IPS-20b (cell line): ENCODE data around the gene SEMA6A.

Experiments
- H3K27ac ChIP-seq: one replicate; pipeline ENCODE4 v1.5.1; 2013; ENCODE audit warnings: low read length
- H3K27me3 ChIP-seq: 2 replicates; pipeline ENCODE4 v1.6.1; 2013; ENCODE audit warnings: mild to moderate bottlenecking, low read length, inconsistent platforms; ENCODE audit not compliant: insufficient read depth
- H3K36me3 ChIP-seq: 2 replicates; pipeline ENCODE4 v1.6.1; 2013; ENCODE audit warnings: low read depth, mild to moderate bottlenecking, inconsistent platforms, low read length, moderate library complexity; ENCODE audit not compliant: insufficient read depth
- H3K4me1 ChIP-seq: 2 replicates; pipeline ENCODE4 v1.6.1; 2013; ENCODE audit warnings: mild to moderate bottlenecking, control low read depth, inconsistent platforms, low read length, moderate library complexity; ENCODE audit not compliant: insufficient read depth
- H3K4me3 ChIP-seq: 2 replicates; pipeline ENCODE4 v1.5.1; 2013; ENCODE audit warnings: mild to moderate bottlenecking, low read length, inconsistent platforms
- H3K9ac ChIP-seq: 2 replicates; pipeline ENCODE4 v1.6.1; 2013; ENCODE audit warnings: low read depth, mild to moderate bottlenecking, inconsistent platforms, low read length, moderate library complexity
- H3K9me3 ChIP-seq: 2 replicates; pipeline ENCODE4 v1.6.1; 2013; ENCODE audit warnings: mild to moderate bottlenecking, low read depth, low read length, inconsistent platforms; ENCODE audit not compliant: insufficient read depth

SEMA6A gene

DNA sequence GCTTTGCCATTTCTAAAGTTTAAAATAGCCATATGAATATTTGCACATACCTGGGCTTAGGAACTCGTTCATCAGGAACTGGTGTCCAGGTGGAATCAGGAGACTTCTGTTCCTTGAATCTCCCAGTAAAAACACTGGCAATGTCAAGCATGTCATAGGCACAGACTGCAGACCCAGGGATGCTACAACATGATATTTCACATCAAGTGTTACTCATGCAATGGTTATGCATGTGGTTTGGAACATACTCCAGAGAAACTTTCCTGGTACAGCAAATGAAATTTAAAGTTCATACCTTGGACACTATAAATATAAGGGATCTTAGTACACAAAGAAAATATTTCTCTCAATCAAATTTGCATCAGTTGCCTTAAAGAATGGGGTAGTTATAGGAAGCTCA lies 92.2 kb downstream of the SEMA6A start:
- Histone ChIP-seq H3K4me1 (no peaks in the 10 kb centered on the region), H3K9ac (no peak overlapping the region), H3K4me3 (no peak overlapping the region), H3K27ac (no peak overlapping the region), H3K27me3 (no peaks in the 10 kb centered on the region), H3K36me3 (peaks cover 100% of the 10 kb centered on the region), H3K9me3 (no peaks in the 10 kb centered on the region)

DNA sequence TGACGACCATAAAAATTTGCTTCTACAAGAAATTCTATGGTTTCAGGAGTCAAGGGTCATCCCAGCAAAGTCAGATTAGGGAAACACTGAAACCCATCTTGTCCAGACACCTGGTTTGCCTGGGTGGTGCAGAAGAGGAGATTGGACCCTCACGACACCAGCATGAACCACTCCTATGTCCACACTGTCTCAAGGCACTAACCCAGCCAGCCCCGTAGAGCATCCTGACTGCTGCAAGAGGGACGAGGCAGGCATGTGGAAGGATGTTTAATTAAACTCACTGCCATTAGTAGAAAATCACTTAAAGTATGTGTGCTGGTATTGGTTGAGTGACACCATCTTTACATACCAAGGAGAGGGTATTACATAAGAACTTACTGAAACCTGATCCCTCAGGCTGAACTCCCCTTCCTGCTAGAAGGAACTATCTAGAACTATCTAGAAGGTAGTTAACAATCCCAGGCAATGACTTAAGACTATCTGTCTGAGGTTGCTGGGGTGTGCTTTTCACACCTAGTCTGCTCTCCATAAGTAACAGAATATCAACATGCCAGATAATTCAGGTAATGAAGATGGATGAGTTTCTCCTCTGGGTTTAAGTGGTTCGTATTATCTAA lies 93.6 kb downstream of the SEMA6A start:
- H3K36me3 ChIP-seq = peaks cover 100% of the 10 kb centered on the region
- no peak overlapping the region for H3K4me3 ChIP-seq
- H3K9me3 ChIP-seq = no peaks in the 10 kb centered on the region
- no peak overlapping the region for H3K27ac ChIP-seq
- no peak overlapping the region for H3K9ac ChIP-seq
- no peaks in the 10 kb centered on the region for H3K27me3 ChIP-seq
- no peaks in the 10 kb centered on the region for H3K4me1 ChIP-seq

DNA sequence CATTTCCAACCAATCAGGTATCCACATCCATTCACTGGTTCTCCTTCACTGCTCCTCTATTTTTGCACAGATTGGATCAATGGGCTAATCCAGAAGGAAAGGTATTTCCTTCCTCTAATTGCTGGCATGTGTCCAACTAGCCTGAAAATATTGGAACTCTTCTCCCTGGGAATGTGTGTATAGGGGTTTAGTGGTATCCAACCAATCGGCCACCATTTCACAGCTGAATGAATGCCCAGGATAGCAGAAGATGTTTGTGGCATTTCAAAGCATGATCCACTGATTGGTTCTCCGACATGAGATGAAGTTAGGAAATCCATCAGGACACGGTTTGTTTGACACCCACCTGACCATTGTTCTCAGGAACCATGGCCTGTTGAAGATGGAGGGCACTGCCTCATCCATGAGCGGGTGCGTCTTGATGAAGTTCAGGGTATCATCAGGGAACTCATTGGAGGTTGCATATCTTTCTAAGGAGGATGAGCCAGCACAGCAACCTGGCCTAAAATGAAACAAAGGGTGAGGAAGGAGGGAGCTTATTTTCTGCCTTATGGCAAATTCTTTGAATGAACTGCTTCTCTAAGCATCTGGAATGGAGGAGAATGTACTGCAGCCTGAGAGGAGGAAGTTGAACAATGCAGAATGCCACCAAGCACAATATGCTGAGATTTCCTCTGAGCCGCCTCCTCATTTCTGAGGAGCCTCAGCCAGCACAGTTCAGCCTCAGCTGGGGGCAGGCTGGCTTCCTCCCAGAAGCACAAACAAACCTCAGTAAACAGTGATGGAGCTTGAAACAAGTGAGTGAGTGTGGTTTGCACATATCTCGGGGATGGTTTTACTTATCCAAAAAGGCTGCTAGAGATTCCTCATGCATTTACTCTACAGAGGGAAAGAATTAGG lies 94.6 kb downstream of the SEMA6A start:
- Histone ChIP-seq H3K4me1 (no peaks in the 10 kb centered on the region), H3K9me3 (no peaks in the 10 kb centered on the region), H3K9ac (no peak overlapping the region), H3K27me3 (no peaks in the 10 kb centered on the region), H3K4me3 (no peak overlapping the region), H3K36me3 (peaks cover 100% of the 10 kb centered on the region), H3K27ac (no peak overlapping the region)

DNA sequence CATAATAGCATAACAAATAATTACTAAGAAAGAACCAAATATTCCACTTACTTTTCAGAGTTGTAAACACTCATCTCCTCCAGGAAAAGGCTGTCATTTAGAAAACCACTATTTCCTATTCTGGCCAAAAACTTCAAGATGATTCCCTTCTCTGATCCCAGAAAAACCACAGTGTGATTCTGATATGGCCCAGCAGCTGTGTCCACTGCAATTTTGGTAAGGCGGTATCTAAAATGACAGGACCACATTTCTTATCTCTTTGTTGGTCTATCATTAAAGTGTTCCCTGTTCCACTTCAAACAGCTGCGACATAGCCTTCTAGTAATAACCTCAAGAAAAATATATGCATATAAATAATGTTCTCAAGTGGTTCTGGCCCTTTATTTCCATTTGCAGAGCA lies 96.1 kb downstream of the SEMA6A start:
- Histone ChIP-seq H3K27me3 (no peaks in the 10 kb centered on the region), H3K9me3 (no peaks in the 10 kb centered on the region), H3K4me1 (no peaks in the 10 kb centered on the region), H3K27ac (no peak overlapping the region), H3K9ac (no peak overlapping the region), H3K36me3 (peaks cover 100% of the 10 kb centered on the region), H3K4me3 (no peak overlapping the region)

DNA sequence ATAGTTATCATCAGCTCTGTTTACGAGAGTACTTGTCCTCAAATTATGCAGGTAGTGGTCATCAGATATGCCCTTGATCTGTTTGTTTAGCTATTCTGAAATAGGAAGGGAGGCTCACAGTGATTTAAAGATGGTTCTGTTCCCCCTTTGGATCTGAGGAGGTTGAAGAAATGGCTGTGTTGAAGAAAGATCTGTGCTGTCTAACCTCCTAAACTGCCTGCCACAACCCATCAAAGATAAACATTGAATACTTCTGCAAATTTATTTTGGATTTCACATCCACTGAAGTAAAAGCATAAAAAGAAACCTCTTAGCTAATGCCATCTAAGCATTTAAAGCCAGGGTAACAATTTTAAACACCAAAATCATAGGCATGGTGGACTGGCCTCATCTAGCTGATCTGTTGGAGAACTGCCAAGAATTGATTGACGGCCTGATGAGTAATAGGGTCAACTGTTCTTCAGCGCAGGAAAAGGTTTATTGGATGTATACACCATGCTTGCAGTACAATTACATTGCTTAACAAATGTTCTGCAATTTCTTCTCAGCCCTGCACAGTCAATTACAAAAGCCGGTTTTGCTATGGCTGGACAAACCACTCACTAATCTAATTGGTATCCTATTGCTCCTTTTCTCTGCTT lies 97.6 kb downstream of the SEMA6A start:
- Histone ChIP-seq H3K27ac (no peak overlapping the region), H3K27me3 (no peaks in the 10 kb centered on the region), H3K4me3 (no peak overlapping the region), H3K4me1 (no peaks in the 10 kb centered on the region), H3K9me3 (no peaks in the 10 kb centered on the region), H3K36me3 (peaks cover 100% of the 10 kb centered on the region), H3K9ac (no peak overlapping the region)

DNA sequence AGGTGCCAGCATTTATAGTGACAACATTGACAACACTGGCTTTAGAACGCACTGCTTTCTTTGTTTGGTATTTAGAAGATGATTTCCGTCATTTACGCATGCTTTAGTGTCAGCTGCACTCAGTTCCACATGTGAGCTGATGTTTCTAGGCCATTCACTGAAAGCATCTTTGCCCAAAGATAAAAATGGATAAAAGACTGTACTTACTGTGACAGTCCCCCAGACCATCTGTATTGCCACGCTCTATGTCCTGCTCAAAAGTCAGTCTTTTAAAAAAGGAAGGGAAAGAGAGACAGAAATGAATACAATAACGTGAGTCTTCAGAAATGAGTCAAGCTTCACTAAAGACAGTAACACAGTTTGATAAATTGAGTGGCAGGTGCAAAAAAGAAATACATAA lies 99.3 kb downstream of the SEMA6A start:
- H3K9me3 ChIP-seq = no peaks in the 10 kb centered on the region
- no peaks in the 10 kb centered on the region for H3K4me1 ChIP-seq
- peaks cover 100% of the 10 kb centered on the region for H3K36me3 ChIP-seq
- H3K27me3 ChIP-seq = no peaks in the 10 kb centered on the region
- H3K27ac ChIP-seq = no peak overlapping the region
- H3K9ac ChIP-seq = no peak overlapping the region
- H3K4me3 ChIP-seq = no peak overlapping the region

DNA sequence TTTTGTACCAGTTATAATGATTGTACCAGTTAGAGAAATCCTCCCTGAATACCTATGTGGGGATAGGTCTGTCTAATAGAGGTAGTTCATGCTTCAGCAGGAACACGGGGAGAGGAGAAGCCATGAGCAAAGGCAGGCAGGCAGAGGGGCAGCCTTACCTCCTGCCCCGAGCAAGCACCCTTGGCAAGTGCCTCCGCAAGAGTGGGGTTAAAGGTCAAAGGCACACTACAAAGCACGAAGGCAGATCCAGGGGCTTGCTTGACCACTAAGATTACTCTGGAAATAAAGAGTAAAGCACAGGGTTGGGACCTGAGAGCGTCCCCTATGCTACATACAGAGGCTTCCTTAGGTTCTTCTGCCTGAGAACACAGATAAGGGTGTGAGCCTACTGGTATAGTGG lies 100.9 kb downstream of the SEMA6A start:
- Histone ChIP-seq H3K27ac (no peak overlapping the region), H3K4me1 (no peaks in the 10 kb centered on the region), H3K36me3 (peaks cover 100% of the 10 kb centered on the region), H3K9ac (no peak overlapping the region), H3K9me3 (no peaks in the 10 kb centered on the region), H3K4me3 (no peak overlapping the region), H3K27me3 (no peaks in the 10 kb centered on the region)

DNA sequence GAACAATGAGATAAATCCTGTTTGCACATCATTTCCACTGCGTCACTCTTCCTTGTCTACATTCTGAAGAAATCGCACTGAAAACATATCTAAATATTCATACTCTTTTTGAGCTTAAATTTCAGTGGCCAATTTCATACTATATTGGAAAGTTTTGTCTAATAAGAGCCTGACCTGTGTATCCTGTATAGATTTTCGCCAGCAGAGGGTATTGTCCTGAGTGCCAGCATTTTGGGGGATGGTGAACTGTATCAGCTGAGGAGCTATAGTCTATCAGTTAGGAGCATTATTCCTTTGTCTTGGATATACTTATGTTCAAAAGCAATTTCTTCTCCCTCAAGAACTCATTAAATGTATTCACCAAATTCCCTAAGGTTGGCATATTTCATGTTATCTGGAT lies 102.3 kb downstream of the SEMA6A start:
- no peaks in the 10 kb centered on the region for H3K27me3 ChIP-seq
- H3K36me3 ChIP-seq = peaks cover 100% of the 10 kb centered on the region
- no peak overlapping the region for H3K4me3 ChIP-seq
- no peak overlapping the region for H3K9ac ChIP-seq
- no peaks in the 10 kb centered on the region for H3K4me1 ChIP-seq
- no peaks in the 10 kb centered on the region for H3K9me3 ChIP-seq
- H3K27ac ChIP-seq = no peak overlapping the region

DNA sequence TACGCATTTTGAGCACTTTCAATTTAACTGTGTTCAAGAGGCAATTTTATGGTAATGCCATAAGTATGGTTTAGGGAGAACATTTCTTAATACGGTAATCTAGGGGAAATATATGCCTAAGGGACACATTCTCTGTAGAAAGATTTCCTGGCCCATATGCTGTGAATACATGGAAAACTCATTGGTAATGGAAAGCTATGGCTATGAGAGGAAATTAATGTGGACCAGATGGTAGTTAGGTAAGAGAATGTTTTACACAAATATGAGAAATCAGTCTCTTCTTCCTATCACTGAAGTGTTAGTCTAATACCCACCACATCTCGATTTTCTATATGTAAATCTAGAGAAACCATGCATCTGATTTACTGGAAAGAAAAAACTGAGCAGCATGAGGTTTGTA lies 105.0 kb downstream of the SEMA6A start:
- peaks cover 100% of the 10 kb centered on the region for H3K36me3 ChIP-seq
- no peak overlapping the region for H3K27ac ChIP-seq
- no peaks in the 10 kb centered on the region for H3K27me3 ChIP-seq
- no peak overlapping the region for H3K4me3 ChIP-seq
- no peak overlapping the region for H3K9ac ChIP-seq
- H3K9me3 ChIP-seq = no peaks in the 10 kb centered on the region
- H3K4me1 ChIP-seq = no peaks in the 10 kb centered on the region

DNA sequence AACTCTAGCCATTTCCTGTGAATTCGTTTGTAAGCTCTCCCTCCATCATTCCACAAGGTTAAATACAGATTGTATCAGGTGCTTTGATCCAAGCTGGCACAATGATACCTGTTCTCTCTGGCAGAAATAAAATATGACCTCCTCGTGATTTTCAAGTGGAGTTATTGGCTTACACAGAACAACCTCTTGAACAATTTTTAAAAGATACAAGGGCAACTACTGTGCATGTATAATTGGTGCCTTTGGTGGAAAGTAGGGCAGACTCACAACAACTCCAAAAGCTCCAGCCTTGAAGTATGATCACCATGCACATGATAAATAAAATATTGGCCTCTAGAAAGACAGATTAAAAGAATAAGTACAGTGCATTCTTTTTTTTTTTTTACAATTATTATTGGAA lies 106.0 kb downstream of the SEMA6A start:
- H3K27me3 ChIP-seq = no peaks in the 10 kb centered on the region
- no peaks in the 10 kb centered on the region for H3K4me1 ChIP-seq
- H3K9ac ChIP-seq = no peak overlapping the region
- H3K27ac ChIP-seq = no peak overlapping the region
- H3K36me3 ChIP-seq = peaks cover 100% of the 10 kb centered on the region
- H3K4me3 ChIP-seq = no peak overlapping the region
- no peaks in the 10 kb centered on the region for H3K9me3 ChIP-seq

DNA sequence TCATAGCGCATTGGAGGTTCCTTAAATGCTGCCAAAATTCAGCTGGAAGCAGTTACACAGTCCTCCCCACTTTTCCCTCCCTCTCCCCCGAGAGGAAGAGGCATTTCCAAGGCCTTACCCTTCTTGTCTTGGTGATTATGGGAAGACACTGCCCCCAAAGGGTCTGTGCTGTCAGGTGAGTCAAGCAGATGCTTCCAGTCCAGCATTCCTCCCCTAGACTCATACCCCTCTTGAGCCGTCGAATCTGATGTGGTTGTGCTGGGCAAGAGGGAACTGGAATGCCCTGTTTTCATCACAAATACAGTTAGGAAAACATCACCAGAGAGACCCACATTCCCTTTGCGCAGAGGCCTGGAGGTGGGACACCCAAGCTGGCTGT lies 107.2 kb downstream of the SEMA6A start:
- Histone ChIP-seq H3K9me3 (no peaks in the 10 kb centered on the region), H3K4me3 (no peak overlapping the region), H3K36me3 (peaks cover 100% of the 10 kb centered on the region), H3K27ac (no peak overlapping the region), H3K4me1 (no peaks in the 10 kb centered on the region), H3K9ac (no peak overlapping the region), H3K27me3 (no peaks in the 10 kb centered on the region)
